ENCODE data around the gene SBF2. TPM values are rescaled to one million over a fixed set of nuclear protein-coding genes. Genes with fewer than 3 reads are reported as not detected.

The SBF2 gene
- total and polyA plus RNA-seq, 2 of the 13 experiments (the other 11 are each of a cell fraction or from before 2014, with no cell fraction given), result 24.0 to 45.8 TPM

DNA sequence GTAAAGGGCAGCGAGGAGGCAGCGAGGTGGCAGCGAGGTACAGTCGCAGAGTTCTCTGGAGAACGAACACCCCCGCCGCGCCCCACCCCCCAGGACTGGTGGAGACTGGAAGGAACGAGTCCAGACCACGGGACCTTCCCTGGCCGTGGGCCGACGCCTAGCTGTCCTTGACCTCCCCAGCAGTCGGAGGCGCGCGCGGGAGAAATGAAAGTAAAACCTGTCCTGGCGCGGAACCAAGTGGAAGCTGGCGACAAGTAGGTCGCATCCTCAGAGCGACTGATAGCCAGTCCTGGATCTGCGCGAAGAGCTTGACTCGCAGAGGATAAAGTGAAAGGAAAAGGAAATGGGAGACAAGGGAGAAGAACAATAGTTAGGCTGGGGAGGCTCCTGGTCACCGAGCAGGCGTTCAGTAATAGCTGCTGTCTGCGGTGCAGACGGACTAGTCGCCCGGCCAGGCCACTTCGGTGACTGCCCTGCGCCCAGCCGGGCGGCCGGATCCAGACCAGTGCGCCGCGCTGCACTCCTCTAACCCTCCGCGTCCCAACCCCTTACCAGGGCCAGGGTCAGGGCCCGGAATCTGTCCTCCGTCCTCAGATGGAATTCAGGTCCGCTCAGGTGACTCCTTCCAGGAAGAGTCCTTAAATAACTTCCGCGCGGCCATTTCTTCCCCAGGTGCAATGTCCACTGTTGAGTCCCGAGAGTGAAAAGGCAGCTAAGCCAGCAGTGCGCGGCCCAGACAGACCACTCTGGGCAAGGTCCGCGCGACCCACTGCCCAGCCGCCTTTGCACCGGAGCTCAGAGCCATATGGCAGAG is 8.9 kb upstream of the SBF2 start (continued):
- TF ChIP-seq ZNF709 (CRISPR knock-in tag; IDR thresholded peaks at IDR 0.05) (no peak), YY1 (IDR thresholded peaks at IDR 0.05; ENCODE audit: insufficient read depth, insufficient replicate concordance, low read depth, low read length) (peak; percentile 71), ZNF777 (CRISPR knock-in tag; IDR thresholded peaks at IDR 0.05) (no peak; the same call in 1 of the 2 replicates), ONECUT2 (CRISPR knock-in tag; IDR thresholded peaks at IDR 0.05) (no peak), JUN (CRISPR knock-in tag; IDR thresholded peaks at IDR 0.05) (peak; percentile 74; the same call in 1 of the 2 replicates), MIXL1 (CRISPR knock-in tag; IDR thresholded peaks at IDR 0.05) (no peak), BORCS8-MEF2B (CRISPR knock-in tag; IDR thresholded peaks at IDR 0.05) (peak; percentile 11; the same call in 1 of the 2 replicates), GTF3A (CRISPR knock-in tag; conservative IDR thresholded peaks at IDR 0.05) (0 out of 2 replicates have a peak, but pooled peaks have one; percentile 74), ZMYM3 (CRISPR knock-in tag; IDR thresholded peaks at IDR 0.05) (peak; percentile 30; the same call in 1 of the 2 replicates), KDM6A (CRISPR knock-in tag; IDR thresholded peaks at IDR 0.05; ENCODE audit: low read depth) (no peak), ZNF3 (CRISPR knock-in tag; IDR thresholded peaks at IDR 0.05) (no peak), JARID2 (CRISPR knock-in tag; IDR thresholded peaks at IDR 0.05; ENCODE audit: insufficient replicate concordance) (peak; percentile 19), HNRNPLL (IDR thresholded peaks at IDR 0.05; ENCODE audit: low read depth, low read length, poor library complexity, severe bottlenecking) (peak; percentile 56), KAT8 (CRISPR knock-in tag; IDR thresholded peaks at IDR 0.05) (peak; percentile 59), ZNF12 (CRISPR knock-in tag; IDR thresholded peaks at IDR 0.05) (0 out of 2 replicates have a peak, but pooled peaks have one; percentile 23), HNRNPK (IDR thresholded peaks at IDR 0.05; ENCODE audit: low read depth, low read length, poor library complexity, severe bottlenecking) (no peak), ZNF850 (CRISPR knock-in tag; conservative IDR thresholded peaks at IDR 0.05) (no peak)
- TF ChIP-seq, protein P1, sequence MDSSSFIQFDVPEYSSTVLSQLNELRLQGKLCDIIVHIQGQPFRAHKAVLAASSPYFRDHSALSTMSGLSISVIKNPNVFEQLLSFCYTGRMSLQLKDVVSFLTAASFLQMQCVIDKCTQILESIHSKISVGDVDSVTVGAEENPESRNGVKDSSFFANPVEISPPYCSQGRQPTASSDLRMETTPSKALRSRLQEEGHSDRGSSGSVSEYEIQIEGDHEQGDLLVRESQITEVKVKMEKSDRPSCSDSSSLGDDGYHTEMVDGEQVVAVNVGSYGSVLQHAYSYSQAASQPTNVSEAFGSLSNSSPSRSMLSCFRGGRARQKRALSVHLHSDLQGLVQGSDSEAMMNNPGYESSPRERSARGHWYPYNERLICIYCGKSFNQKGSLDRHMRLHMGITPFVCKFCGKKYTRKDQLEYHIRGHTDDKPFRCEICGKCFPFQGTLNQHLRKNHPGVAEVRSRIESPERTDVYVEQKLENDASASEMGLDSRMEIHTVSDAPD (CRISPR knock-in tag; IDR thresholded peaks at IDR 0.05), result no peak
- TF ChIP-seq, protein P2, sequence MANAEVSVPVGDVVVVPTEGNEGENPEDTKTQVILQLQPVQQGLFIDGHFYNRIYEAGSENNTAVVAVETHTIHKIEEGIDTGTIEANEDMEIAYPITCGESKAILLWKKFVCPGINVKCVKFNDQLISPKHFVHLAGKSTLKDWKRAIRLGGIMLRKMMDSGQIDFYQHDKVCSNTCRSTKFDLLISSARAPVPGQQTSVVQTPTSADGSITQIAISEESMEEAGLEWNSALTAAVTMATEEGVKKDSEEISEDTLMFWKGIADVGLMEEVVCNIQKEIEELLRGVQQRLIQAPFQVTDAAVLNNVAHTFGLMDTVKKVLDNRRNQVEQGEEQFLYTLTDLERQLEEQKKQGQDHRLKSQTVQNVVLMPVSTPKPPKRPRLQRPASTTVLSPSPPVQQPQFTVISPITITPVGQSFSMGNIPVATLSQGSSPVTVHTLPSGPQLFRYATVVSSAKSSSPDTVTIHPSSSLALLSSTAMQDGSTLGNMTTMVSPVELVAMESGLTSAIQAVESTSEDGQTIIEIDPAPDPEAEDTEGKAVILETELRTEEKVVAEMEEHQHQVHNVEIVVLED (CRISPR knock-in tag; IDR thresholded peaks at IDR 0.05; ENCODE audit: borderline replicate concordance), result 0 out of 2 replicates have a peak, but pooled peaks have one; percentile 34
- TF ChIP-seq, protein P3, sequence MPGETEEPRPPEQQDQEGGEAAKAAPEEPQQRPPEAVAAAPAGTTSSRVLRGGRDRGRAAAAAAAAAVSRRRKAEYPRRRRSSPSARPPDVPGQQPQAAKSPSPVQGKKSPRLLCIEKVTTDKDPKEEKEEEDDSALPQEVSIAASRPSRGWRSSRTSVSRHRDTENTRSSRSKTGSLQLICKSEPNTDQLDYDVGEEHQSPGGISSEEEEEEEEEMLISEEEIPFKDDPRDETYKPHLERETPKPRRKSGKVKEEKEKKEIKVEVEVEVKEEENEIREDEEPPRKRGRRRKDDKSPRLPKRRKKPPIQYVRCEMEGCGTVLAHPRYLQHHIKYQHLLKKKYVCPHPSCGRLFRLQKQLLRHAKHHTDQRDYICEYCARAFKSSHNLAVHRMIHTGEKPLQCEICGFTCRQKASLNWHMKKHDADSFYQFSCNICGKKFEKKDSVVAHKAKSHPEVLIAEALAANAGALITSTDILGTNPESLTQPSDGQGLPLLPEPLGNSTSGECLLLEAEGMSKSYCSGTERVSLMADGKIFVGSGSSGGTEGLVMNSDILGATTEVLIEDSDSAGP (CRISPR knock-in tag; IDR thresholded peaks at IDR 0.05; ENCODE audit: borderline replicate concordance), result peak; percentile 60; the same call in 1 of the 2 replicates
- TF ChIP-seq, protein P4, sequence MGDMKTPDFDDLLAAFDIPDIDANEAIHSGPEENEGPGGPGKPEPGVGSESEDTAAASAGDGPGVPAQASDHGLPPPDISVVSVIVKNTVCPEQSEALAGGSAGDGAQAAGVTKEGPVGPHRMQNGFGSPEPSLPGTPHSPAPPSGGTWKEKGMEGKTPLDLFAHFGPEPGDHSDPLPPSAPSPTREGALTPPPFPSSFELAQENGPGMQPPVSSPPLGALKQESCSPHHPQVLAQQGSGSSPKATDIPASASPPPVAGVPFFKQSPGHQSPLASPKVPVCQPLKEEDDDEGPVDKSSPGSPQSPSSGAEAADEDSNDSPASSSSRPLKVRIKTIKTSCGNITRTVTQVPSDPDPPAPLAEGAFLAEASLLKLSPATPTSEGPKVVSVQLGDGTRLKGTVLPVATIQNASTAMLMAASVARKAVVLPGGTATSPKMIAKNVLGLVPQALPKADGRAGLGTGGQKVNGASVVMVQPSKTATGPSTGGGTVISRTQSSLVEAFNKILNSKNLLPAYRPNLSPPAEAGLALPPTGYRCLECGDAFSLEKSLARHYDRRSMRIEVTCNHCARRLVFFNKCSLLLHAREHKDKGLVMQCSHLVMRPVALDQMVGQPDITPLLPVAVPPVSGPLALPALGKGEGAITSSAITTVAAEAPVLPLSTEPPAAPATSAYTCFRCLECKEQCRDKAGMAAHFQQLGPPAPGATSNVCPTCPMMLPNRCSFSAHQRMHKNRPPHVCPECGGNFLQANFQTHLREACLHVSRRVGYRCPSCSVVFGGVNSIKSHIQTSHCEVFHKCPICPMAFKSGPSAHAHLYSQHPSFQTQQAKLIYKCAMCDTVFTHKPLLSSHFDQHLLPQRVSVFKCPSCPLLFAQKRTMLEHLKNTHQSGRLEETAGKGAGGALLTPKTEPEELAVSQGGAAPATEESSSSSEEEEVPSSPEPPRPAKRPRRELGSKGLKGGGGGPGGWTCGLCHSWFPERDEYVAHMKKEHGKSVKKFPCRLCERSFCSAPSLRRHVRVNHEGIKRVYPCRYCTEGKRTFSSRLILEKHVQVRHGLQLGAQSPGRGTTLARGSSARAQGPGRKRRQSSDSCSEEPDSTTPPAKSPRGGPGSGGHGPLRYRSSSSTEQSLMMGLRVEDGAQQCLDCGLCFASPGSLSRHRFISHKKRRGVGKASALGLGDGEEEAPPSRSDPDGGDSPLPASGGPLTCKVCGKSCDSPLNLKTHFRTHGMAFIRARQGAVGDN (CRISPR knock-in tag; IDR thresholded peaks at IDR 0.05), result peak; percentile 78
